ENCODE measurements around the gene SERPINH1.

Gene SERPINH1

DNA sequence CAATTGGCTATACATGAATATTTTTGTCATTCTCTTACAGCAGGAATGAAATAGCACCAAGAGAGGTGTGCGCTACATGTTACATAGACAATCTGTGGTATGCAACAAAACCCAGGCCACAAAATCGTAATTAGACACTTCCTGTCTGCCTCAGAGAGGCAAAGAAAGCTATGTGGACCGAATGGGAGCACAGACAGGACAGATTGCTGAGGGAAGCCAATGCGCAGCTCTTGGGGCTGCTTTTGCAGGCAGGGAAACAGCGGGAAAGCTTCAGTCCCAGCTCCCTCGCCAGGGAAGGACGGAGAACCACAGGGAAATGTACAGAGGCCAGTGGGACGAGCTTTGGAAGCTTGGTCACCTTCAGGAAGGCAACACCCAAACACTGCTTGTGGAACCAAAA, 40.9 kb downstream of the SERPINH1 start:
- TF ChIP-seq, protein P1, sequence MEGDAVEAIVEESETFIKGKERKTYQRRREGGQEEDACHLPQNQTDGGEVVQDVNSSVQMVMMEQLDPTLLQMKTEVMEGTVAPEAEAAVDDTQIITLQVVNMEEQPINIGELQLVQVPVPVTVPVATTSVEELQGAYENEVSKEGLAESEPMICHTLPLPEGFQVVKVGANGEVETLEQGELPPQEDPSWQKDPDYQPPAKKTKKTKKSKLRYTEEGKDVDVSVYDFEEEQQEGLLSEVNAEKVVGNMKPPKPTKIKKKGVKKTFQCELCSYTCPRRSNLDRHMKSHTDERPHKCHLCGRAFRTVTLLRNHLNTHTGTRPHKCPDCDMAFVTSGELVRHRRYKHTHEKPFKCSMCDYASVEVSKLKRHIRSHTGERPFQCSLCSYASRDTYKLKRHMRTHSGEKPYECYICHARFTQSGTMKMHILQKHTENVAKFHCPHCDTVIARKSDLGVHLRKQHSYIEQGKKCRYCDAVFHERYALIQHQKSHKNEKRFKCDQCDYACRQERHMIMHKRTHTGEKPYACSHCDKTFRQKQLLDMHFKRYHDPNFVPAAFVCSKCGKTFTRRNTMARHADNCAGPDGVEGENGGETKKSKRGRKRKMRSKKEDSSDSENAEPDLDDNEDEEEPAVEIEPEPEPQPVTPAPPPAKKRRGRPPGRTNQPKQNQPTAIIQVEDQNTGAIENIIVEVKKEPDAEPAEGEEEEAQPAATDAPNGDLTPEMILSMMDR (conservative IDR thresholded peaks at IDR 0.05; ENCODE audit: low read depth): no peak
- H3K27ac ChIP-seq: peak overlapping the region; percentile 85
- CTCF ChIA-PET: interaction anchor here (0.6 kb wide), 1 partner anchor 16 kb away, joined by 3 read pairs; no protein-coding TSS in a partner anchor
- DNase-seq (ENCODE audit: low spot score): no peak
- POLR2A ChIA-PET (ENCODE audit: low non-redundant PET): no interaction called here

DNA sequence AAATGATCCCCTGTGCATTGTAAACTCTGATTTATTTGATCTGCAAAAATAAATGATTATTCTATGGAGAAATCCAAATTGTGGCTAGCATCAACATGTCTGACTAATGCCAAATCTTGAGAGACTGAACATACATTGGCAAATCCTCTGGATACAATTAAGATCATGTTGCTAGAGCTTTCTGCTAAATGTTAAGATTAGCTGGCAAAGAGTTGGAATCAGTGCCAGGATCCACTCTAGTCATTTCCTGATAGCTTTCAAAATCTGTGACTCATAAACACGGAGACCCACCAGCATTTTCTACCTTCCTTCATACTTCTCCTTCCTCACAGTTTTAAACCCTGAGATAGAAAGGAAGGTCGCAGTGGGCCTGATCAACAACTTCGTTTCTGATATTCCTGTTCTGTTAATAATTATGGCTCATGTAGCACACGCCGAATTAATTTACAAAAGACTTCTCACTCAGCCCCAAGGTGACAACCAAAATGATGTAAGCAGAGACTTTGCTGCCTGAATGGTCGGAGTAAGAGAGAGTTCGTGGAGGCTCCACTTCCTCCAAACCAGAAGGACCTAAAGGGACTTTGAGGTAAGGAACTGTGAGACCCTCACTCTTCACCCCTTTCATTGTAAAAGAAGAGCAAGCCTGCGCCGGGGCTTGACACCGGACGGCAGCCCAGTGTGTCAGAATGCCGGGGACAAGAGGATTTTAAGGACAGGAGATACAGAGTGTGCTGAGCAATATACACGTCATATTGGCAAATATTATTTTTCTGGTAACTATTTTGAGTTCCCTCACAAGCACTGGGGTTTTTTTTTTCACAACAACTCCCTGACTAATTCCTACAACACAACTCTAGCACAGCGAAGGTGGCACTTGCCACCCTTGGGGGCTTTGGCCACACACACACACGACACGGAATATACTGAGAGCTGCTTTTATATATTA, 42.0 kb downstream of the SERPINH1 start:
- POLR2A ChIA-PET (ENCODE audit: low non-redundant PET): interaction anchor here (0.6 kb wide), 2 partner anchors 70 to 257 kb away, joined by 3 to 7 read pairs; no protein-coding TSS in a partner anchor
- peak overlapping the region; percentile 85 for H3K27ac ChIP-seq
- peak; percentile 77 for DNase-seq (ENCODE audit: low spot score)
- TF ChIP-seq, protein P1 (conservative IDR thresholded peaks at IDR 0.05; ENCODE audit: low read depth): no peak
- CTCF ChIA-PET: interaction anchor here (0.5 kb wide), 1 partner anchor 294 kb away, joined by 3 read pairs; no protein-coding TSS in a partner anchor

DNA sequence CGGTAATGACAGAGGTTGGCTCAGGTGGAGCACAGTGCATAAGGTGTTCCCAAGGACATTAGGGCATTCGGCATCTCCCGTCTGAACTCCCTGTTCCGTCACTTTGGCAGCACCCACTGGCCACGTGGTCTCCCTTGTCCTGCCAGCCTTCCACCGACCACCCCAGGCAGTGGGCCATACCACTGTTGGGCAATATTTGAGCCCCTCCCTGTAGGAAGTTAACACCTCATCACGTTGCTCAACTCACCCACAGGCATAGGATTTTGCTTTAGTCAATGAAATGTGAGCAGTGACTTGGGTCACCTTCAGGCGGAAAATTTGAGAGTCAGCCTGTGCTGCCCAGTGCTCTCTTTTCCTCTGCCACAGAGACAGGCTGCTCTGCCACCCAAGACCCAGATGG, 44.0 kb downstream of the SERPINH1 start:
- 0 out of 2 replicates have a peak overlapping the region, but pooled peaks have one; percentile 8 for H3K27ac ChIP-seq
- TF ChIP-seq, protein P1 (conservative IDR thresholded peaks at IDR 0.05; ENCODE audit: low read depth): no peak
- ChIA-PET CTCF (no interaction called here), POLR2A (ENCODE audit: low non-redundant PET) (no interaction called here)
- DNase-seq (ENCODE audit: low spot score): no peak

DNA sequence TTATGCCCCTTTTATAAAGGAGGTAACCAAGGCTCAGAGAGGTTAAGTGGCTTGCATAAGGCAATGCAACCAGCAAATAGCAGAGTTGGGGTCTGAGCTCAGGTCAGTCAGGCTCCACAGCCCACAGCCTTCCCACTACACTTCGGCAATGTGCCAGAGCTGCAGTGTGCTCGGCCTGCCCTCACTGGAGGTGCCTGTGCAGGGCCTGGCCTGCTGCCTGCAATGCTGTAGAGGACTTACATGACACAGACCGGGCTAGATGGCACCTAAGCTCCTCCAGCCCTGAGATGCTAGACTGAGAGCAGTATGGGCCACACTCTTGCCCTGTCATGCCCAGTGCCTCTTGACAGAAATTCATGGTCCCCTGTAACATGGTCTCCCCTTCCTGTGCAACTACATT, 49.8 kb downstream of the SERPINH1 start:
- TF ChIP-seq, protein P1 (conservative IDR thresholded peaks at IDR 0.05; ENCODE audit: low read depth): no peak
- H3K27ac ChIP-seq: no peak overlapping the region
- CTCF ChIA-PET: interaction anchor here (0.7 kb wide), 1 partner anchor 150 kb away, joined by 3 read pairs; no protein-coding TSS in a partner anchor
- no peak for DNase-seq (ENCODE audit: low spot score)
- POLR2A ChIA-PET (ENCODE audit: low non-redundant PET): no interaction called here

DNA sequence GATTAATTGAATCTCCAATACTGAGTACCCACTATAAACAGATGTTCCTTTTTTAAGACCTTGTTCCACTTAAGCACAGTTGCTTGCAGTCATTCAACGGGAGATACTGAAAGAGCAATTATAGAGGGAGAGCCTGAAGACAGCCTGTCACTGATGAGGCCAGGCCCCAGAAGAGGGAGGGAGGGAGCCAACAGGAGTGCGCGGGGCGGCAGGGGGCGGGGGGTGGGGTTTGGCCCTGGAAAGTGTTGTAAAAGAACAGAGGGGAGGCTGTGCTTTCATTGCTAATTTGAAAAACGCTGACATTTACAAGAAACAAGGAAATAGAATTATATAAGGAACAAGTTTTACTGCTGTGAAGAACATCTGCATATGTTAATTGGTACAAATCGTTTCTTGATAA, 53.7 kb downstream of the SERPINH1 start:
- no peak overlapping the region for H3K27ac ChIP-seq
- ChIA-PET CTCF (no interaction called here), POLR2A (ENCODE audit: low non-redundant PET) (no interaction called here)
- no peak for DNase-seq (ENCODE audit: low spot score)
- TF ChIP-seq, protein P1 (conservative IDR thresholded peaks at IDR 0.05; ENCODE audit: low read depth): no peak

DNA sequence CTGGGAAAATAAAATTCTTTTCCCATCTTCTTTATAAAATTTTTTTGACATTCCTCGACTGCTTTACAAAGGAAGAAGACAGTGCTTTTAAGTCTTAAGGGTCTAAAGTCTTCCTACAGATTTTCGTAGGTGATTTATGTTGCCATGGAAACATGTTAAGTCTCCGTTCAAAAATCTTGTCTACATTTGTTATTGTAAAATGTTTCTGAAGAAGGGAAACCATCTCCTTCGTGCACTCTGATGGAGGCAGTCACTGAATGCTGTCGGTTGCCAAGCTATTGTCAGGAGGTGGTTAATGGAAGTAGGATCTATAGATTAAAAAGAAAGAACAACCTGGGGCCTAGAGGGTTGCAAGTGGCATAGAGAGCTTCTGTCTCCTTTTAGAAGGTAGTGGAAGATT, 54.2 kb downstream of the SERPINH1 start:
- no peak overlapping the region for H3K27ac ChIP-seq
- TF ChIP-seq, protein P1 (conservative IDR thresholded peaks at IDR 0.05; ENCODE audit: low read depth): no peak
- POLR2A ChIA-PET (ENCODE audit: low non-redundant PET): no interaction called here
- no peak for DNase-seq (ENCODE audit: low spot score)
- CTCF ChIA-PET: interaction anchor here (0.6 kb wide), 1 partner anchor 107 kb away, joined by 4 read pairs; no protein-coding TSS in a partner anchor
